GM12878 (cell line): ENCODE data around the gene CLNK. TPM values are rescaled to one million over a fixed set of nuclear protein-coding genes. Genes with fewer than 3 reads are reported as not detected.

Experiments
- ATAC-seq: fragments of 200-7000 bp; cut with Tn5 transposase; 3 replicates; pipeline ENCODE4 v1.9.1; 2020; ENCODE audit warnings: mild to moderate bottlenecking, moderate library complexity
- BruUV-seq: library from RNA; stranded (reverse); fragments of 400-500 nt; replicated peaks from 2 replicates; lab custom pipeline; 2021; lab: Mats Ljungman, UMichigan
- CTCF ChIA-PET: fragments of 300-600 bp; sonication (Branson Sonifier 250); formaldehyde crosslinking; extraction: SDS; loops from one replicate; lab custom pipeline; 2021; ENCODE audit warnings: inconsistent platforms; lab: Yijun Ruan, JAX
- POLR2A ChIA-PET: fragments of 350-600 bp; formaldehyde crosslinking; extraction: SDS; loops from one replicate; lab custom pipeline; 2021; ENCODE audit warnings: inconsistent platforms; lab: Charles Lee
- RAD21 ChIA-PET: fragments of 300-600 bp; sonication (Branson Sonifier 250); formaldehyde crosslinking; loops from one replicate; lab custom pipeline; 2023; ENCODE audit warnings: antibody characterized with exemption; ENCODE audit not compliant: unreplicated experiment; lab: Charles Lee
- SMC1A ChIA-PET: fragments of 300-600 bp; sonication (Branson Sonifier 250); formaldehyde crosslinking; loops from one replicate; lab custom pipeline; 2023; ENCODE audit not compliant: unreplicated experiment, uncharacterized antibody; lab: Charles Lee
- DNase-seq: peaks from one replicate; pipeline ENCODE4 v3.0.0-alpha.2; 2011; ENCODE audit warnings: low read depth, low spot score
- FAIRE-seq: peaks from 3 replicates; lab custom pipeline; 2011; peaks lifted over from hg19 to GRCh38; lab: Jason Lieb, UNC
- H2AFZ ChIP-seq: 2 replicates; pipeline ENCODE4 v1.6.0; 2011; ENCODE audit warnings: low read depth, low read length, control low read depth; ENCODE audit not compliant: control insufficient read depth
- H3K27ac ChIP-seq: 2 replicates; pipeline ENCODE4 v1.5.1; 2011; ENCODE audit warnings: control low read depth; ENCODE audit not compliant: control insufficient read depth, insufficient read depth
- H3K27me3 ChIP-seq, 2 experiments: replicated peaks in 1 of 2; 2 replicates each; pipeline versions ENCODE4 v1.6.0 to v1.6.1; 2011; ENCODE audit warnings: low read length in 1 of 2; ENCODE audit not compliant: control insufficient read depth in 2 of 2, insufficient read depth in 2 of 2
- H3K36me3 ChIP-seq, 2 experiments: 2 replicates each; pipeline ENCODE4 v1.5.1; 2011; ENCODE audit warnings: low read length in 1 of 2; ENCODE audit not compliant: control insufficient read depth in 2 of 2, insufficient read depth in 2 of 2
- H3K4me1 ChIP-seq: 2 replicates; pipeline ENCODE4 v1.6.1; 2011; ENCODE audit warnings: mild to moderate bottlenecking, low read length, moderate library complexity, mixed read lengths; ENCODE audit not compliant: control insufficient read depth, insufficient read depth
- H3K4me2 ChIP-seq: 2 replicates; pipeline ENCODE4 v1.6.0; 2011; ENCODE audit warnings: control low read depth; ENCODE audit not compliant: control insufficient read depth, insufficient read depth
- H3K4me3 ChIP-seq: fragments of 200-600 bp; sonication (generic); 2 replicates; pipeline ENCODE4 v1.5.1; 2016
- H3K79me2 ChIP-seq: 2 replicates; pipeline ENCODE4 v1.6.0; 2011; ENCODE audit warnings: low read length; ENCODE audit not compliant: control insufficient read depth, insufficient read depth
- H3K9ac ChIP-seq: 2 replicates; pipeline ENCODE4 v1.8.0; 2011; ENCODE audit warnings: low read length, control low read depth, mixed read lengths; ENCODE audit not compliant: control insufficient read depth, insufficient read depth
- H3K9me3 ChIP-seq: replicated peaks from 3 replicates; pipeline ENCODE4 v1.5.1; 2011; ENCODE audit warnings: mild to moderate bottlenecking, low read length; ENCODE audit not compliant: control insufficient read depth, insufficient read depth
- H4K20me1 ChIP-seq: 2 replicates; pipeline ENCODE4 v1.6.0; 2011; ENCODE audit not compliant: control insufficient read depth, insufficient read depth
- BRCA1 ChIP-seq: IDR thresholded peaks from 2 replicates; pipeline ENCODE4 v1.6.1; 2011; ENCODE audit warnings: low read depth, low read length, improper control_type of control experiment
- CEBPZ ChIP-seq: fragments of 150-350 bp; IDR thresholded peaks from 2 replicates; pipeline ENCODE4 v1.6.1; 2016; ENCODE audit warnings: low read depth, low read length
- ELK1 ChIP-seq: IDR thresholded peaks from 2 replicates; pipeline ENCODE4 v1.6.1; 2012; ENCODE audit warnings: low read depth, low read length, improper control_type of control experiment
- EP300 ChIP-seq, 2 experiments: fragments of 150-350 bp in 1 of 2; IDR thresholded peaks; 2 replicates each; pipeline ENCODE4 v1.6.1; 2011 to 2012; ENCODE audit warnings: low read depth in 2 of 2, low read length in 2 of 2, borderline replicate concordance in 1 of 2, improper control_type of control experiment in 1 of 2, inconsistent platforms in 1 of 2; ENCODE audit not compliant: control insufficient read depth in 1 of 2
- EZH2 ChIP-seq: IDR thresholded peaks from 2 replicates; pipeline ENCODE4 v1.6.1; 2012; ENCODE audit warnings: low read depth, mild to moderate bottlenecking, control low read depth, inconsistent platforms, low read length, borderline replicate concordance; ENCODE audit not compliant: control insufficient read depth
- FOXK2 ChIP-seq: fragments of 450-650 bp; IDR thresholded peaks from 2 replicates; pipeline ENCODE4 v1.6.1; 2017; ENCODE audit warnings: mild to moderate bottlenecking, moderate library complexity
- GABPA ChIP-seq: IDR thresholded peaks from 2 replicates; pipeline ENCODE4 v1.6.1; 2014; ENCODE audit warnings: antibody characterized with exemption, low read depth, mild to moderate bottlenecking, inconsistent platforms
- IRF5 ChIP-seq: fragments of 450-650 bp; IDR thresholded peaks from 2 replicates; pipeline ENCODE4 v1.6.1; 2017; ENCODE audit warnings: borderline replicate concordance
- JUND ChIP-seq: IDR thresholded peaks from 2 replicates; pipeline ENCODE4 v1.6.1; 2012; ENCODE audit warnings: low read depth, mild to moderate bottlenecking, low read length, improper control_type of control experiment, moderate library complexity
- LARP7 ChIP-seq: fragments of 450-650 bp; IDR thresholded peaks from 2 replicates; pipeline ENCODE4 v1.6.1; 2017; ENCODE audit warnings: mild to moderate bottlenecking
- NBN ChIP-seq: fragments of 450-650 bp; IDR thresholded peaks from 2 replicates; pipeline ENCODE4 v1.6.1; 2016
- NFXL1 ChIP-seq: fragments of 450-650 bp; IDR thresholded peaks from 2 replicates; pipeline ENCODE4 v1.6.1; 2017; ENCODE audit warnings: antibody characterized with exemption, mild to moderate bottlenecking, borderline replicate concordance
- PKNOX1 ChIP-seq: fragments of 450-650 bp; IDR thresholded peaks from 2 replicates; pipeline ENCODE4 v1.6.1; 2016; ENCODE audit warnings: mild to moderate bottlenecking
- POU2F2 ChIP-seq: IDR thresholded peaks from 3 replicates; pipeline ENCODE4 v1.6.1; 2011; ENCODE audit warnings: low read depth, mild to moderate bottlenecking, low read length, borderline replicate concordance
- RUNX3 ChIP-seq: IDR thresholded peaks from 2 replicates; pipeline ENCODE4 v1.6.1; 2012; ENCODE audit warnings: low read length, inconsistent platforms
- YBX1 ChIP-seq: fragments of 450-650 bp; IDR thresholded peaks from 2 replicates; pipeline ENCODE4 v1.6.1; 2016; ENCODE audit warnings: antibody characterized with exemption
- WGBS: methylation state at CpG from one replicate; pipeline ENCODE4 v1.1.6; 2016; ENCODE audit warnings: low lambda C conversion rate; ENCODE audit not compliant: insufficient replicate concordance, insufficient coverage; ENCODE audit errors: missing lambda C conversion rate; 5-methylcytosine and 5-hydroxymethylcytosine counted together
- in situ Hi-C: fragments of 300-500 bp; cut with MboI; formaldehyde crosslinking; loops from 9 replicates; pipeline ENCODE4 v1.14.3; 2018; ENCODE audit warnings: mixed read lengths
- intact Hi-C: fragments of 100-400 bp; cut with micrococcal nuclease; formaldehyde crosslinking; loops from one replicate; pipeline ENCODE4 v1.14.2; 2022; ENCODE audit not compliant: unreplicated experiment
- polyA plus RNA-seq, 11 experiments: library from polyadenylated mRNA; depleted of rRNA in 4 of 11; unstranded in 6 of 11; stranded (reverse) in 5 of 11; fragments of >200 nt; fragmentation: Nextera tagmentation in 4 of 11; fragmentation: Illumina TruSeq in 1 of 11; extraction: Ambion mirVana in 4 of 11; extraction: Trizol in 1 of 11; gene quantifications; 1 replicate in 1 of 11; 2 replicates in 10 of 11; pipeline versions ENCODE4 v1.2.1 to v1.2.3, GENCODE V29; 2011 to 2016; ENCODE audit warnings: inconsistent platforms in 2 of 11, missing spikeins in 2 of 11, low read depth in 1 of 11
- total RNA-seq, 4 experiments: library from RNA; depleted of rRNA in 3 of 4; stranded (reverse); fragments of >200 nt in 3 of 4; fragmentation: Illumina TruSeq in 1 of 4; extraction: Trizol in 1 of 4; gene quantifications; 2 replicates each; pipeline versions ENCODE4 v1.2.1 to v1.2.3, GENCODE V29; 2013 to 2021

CLNK gene
- total and polyA plus RNA-seq, 10 of the 15 experiments (the other 5 are each of a cell fraction or from before 2014, with no cell fraction given): 2.1 to 14.3 (median 2.7) TPM

- no peak for TF ChIP-seq CEBPZ
- no peak for TF ChIP-seq NFXL1
- no peak for TF ChIP-seq ELK1
- no peak for TF ChIP-seq EZH2
- no peak for TF ChIP-seq POU2F2
These were observed 72.9 kb downstream of the CLNK start (continued) for GRCh38 chr4:10611673-10612072.

- RAD21 ChIA-PET: no interaction called here
- SMC1A ChIA-PET: interaction anchor here (1.3 to 1.6 kb wide), 2 partner anchors 9 to 14 kb away, joined by 4 to 5 read pairs; no protein-coding TSS in a partner anchor
- TF ChIP-seq IRF5 (no peak), RUNX3 (no peak), LARP7 (no peak), YBX1 (no peak), EP300 (IDR thresholded peaks at IDR 0.05; ENCODE audit: borderline replicate concordance in 1 of 2, control insufficient read depth in 1 of 2, low read depth in 2 of 2, low read length in 2 of 2) (no peak), GABPA (no peak), FOXK2 (no peak), PKNOX1 (no peak), JUND (no peak), BRCA1 (no peak), NBN (no peak)
These were observed 75.9 kb downstream of the CLNK start for GRCh38 chr4:10608501-10609219.

More at GRCh38 chr4:10608501-10609219, 75.9 kb downstream of the CLNK start:
- CTCF ChIA-PET: interaction anchor here (0.6 kb wide), 1 partner anchor 57 kb away, joined by 3 read pairs; no protein-coding TSS in a partner anchor
- no peak overlapping the region for H3K4me3 ChIP-seq
- H3K27ac ChIP-seq: no peak overlapping the region
- 61% methylated on average over 10 of the region's 10 CpGs for WGBS
- ATAC-seq (no peak), FAIRE-seq (no peak), DNase-seq (no peak)
- no peaks in the 10 kb centered on the region for H3K79me2 ChIP-seq
- POLR2A ChIA-PET: no interaction called here
- in situ Hi-C loops: no loop called here
- no peaks in the 10 kb centered on the region for H3K27me3 ChIP-seq
- no peaks in the 10 kb centered on the region for H3K9me3 ChIP-seq
- BruUV-seq: no TSS peak
- no peaks in the 10 kb centered on the region for H3K4me1 ChIP-seq
- no peaks in the 10 kb centered on the region for H3K36me3 ChIP-seq
- no peak overlapping the region for H3K4me2 ChIP-seq
- H2AFZ ChIP-seq: no peak overlapping the region
- intact Hi-C loops: no loop called here
- H4K20me1 ChIP-seq: no peaks in the 10 kb centered on the region
- H3K9ac ChIP-seq: no peak overlapping the region
